Caki2 (cell line): Measurements from ENCODE around the gene PTBP2. TPM values are rescaled to one million over a fixed set of nuclear protein-coding genes. Genes with fewer than 3 reads are reported as not detected.

Source experiments
- DNase-seq: peaks from one replicate; pipeline ENCODE4 v3.0.0-alpha.2; 2015; ENCODE audit warnings: low read depth
- in situ Hi-C: cut with HindIII; loops from 2 replicates; pipeline ENCODE4 v1.10.0; 2016; ENCODE audit warnings: low sequenced_read_pairs, low pct_unique_long_range_greater_than_20kb, mixed read lengths
- total RNA-seq: library from RNA; depleted of rRNA; stranded (reverse); fragments of >200 nt; shearing (Covaris generic); gene quantifications from 2 replicates; pipeline ENCODE4 v1.2.3, GENCODE V29; 2014; ENCODE audit warnings: low replicate concordance

PTBP2 gene
- total RNA-seq, 1 experiment from 2014 or later: 16.0 TPM

GRCh38 chr1:96863449-96863848 lies 141.9 kb downstream of the PTBP2 start:
- no peak for DNase-seq
- in situ Hi-C loops: no loop called here
